Measurements from ENCODE around the gene ENC1.
"Not testable (repeated sequence)": the region's sequence is repeated elsewhere in the genome, so short reads cannot be mapped to it uniquely, and the experiment has no call there.

ENC1 gene

GRCh38 chr5:74640450-74640953 is at the start of gene ENC1:
TSS of gene ENC1 (minus strand) at chr5:74640728. CDS start at chr5:74636485, 4,243 bp downstream.
- DNase-seq, result peak; percentile 87 to 94 (median 92)

GRCh38 chr5:74686962-74687751 is 46.6 kb upstream of the ENC1 start:
- DNase-seq, result no peak

GRCh38 chr5:74685979-74686631 is 45.6 kb upstream of the ENC1 start:
- peak; percentile 75 to 87 (median 77) for DNase-seq

- DNase-seq, result peak; percentile 95 to 98 (median 98)
Measured at GRCh38 chr5:74684900-74685851, 44.6 kb upstream of the ENC1 start, which contains the start of gene HEXB. TSS of gene HEXB (plus strand) at chr5:74685233. CDS start at chr5:74685261, 28 bp downstream.

- DNase-seq, result peak; percentile 51 to 70 (median 67)
Measured at GRCh38 chr5:74679966-74680365, 39.4 kb upstream of the ENC1 start.

- not testable (repeated sequence) for DNase-seq
Measured at GRCh38 chr5:74679300-74679699, 38.8 kb upstream of the ENC1 start.

- DNase-seq, result not testable (repeated sequence)
Measured at GRCh38 chr5:74678123-74678522, 37.6 kb upstream of the ENC1 start.

GRCh38 chr5:74676466-74676865 is 35.9 kb upstream of the ENC1 start:
- not testable (repeated sequence) for DNase-seq

- peak; percentile 40 to 70 (median 59) for DNase-seq
Measured at GRCh38 chr5:74673011-74673790, 32.7 kb upstream of the ENC1 start.

GRCh38 chr5:74672215-74672877 is 31.8 kb upstream of the ENC1 start:
- DNase-seq, result no peak

GRCh38 chr5:74670396-74671038 is 30.0 kb upstream of the ENC1 start:
- DNase-seq, result no peak

GRCh38 chr5:74669821-74670220 is 29.3 kb upstream of the ENC1 start:
- no peak for DNase-seq

- DNase-seq, result peak; percentile 62 to 78 (median 78)
Measured at GRCh38 chr5:74667396-74667795, 26.9 kb upstream of the ENC1 start.

GRCh38 chr5:74665816-74666215 is 25.3 kb upstream of the ENC1 start:
- no peak for DNase-seq

GRCh38 chr5:74665273-74665672 is 24.7 kb upstream of the ENC1 start:
- peak; percentile 45 to 62 (median 56) for DNase-seq

- no peak for DNase-seq
Measured at GRCh38 chr5:74664551-74664950, 24.0 kb upstream of the ENC1 start.

GRCh38 chr5:74660873-74661272 is 20.3 kb upstream of the ENC1 start:
- DNase-seq, result peak in 1 of 3 donors; percentile 33

GRCh38 chr5:74660140-74660539 is 19.6 kb upstream of the ENC1 start:
- DNase-seq, result peak in 1 of 3 donors; percentile 39

- no peak for DNase-seq
Measured at GRCh38 chr5:74659172-74659571, 18.6 kb upstream of the ENC1 start.

GRCh38 chr5:74657165-74657564 is 16.6 kb upstream of the ENC1 start:
- no peak for DNase-seq

GRCh38 chr5:74655716-74656115 is 15.2 kb upstream of the ENC1 start:
- DNase-seq, result no peak

All from suppressor macrophage treated with lipopolysaccharide for 1 hour (primary cell).